Stimulated activated CD4-positive, alpha-beta T cell treated with anti-CD3 and anti-CD28 coated beads, Interleukin-1b, Interleukin-23, amount 100 ng/mL, for 48 hours (primary cell): ENCODE data around the gene PDPN.

Experiments used
- DNase-seq: peaks from one replicate; pipeline ENCODE4 v3.0.0-alpha.2; 2020

PDPN gene

DNA sequence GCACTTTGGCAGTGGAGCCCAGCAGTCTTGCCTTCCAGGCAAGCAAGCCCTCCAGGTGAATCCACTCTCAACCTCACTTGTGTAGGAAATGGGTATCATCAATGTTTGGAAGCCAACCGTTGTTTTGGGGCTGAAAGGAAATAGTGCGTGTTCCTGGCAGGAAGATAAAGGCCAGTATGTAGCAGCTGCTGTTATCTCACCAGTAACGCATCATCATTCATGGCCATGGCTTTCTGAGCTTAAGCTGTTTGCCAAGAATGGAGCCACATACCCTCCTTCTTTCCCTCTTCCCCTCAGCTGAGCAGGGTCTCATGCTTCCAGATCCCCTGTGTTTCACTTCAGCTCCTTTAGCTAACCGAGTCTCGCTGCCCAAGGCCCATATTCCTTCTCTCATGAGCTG, 2.2 kb upstream of the PDPN start:
- DNase-seq = no peak

DNA sequence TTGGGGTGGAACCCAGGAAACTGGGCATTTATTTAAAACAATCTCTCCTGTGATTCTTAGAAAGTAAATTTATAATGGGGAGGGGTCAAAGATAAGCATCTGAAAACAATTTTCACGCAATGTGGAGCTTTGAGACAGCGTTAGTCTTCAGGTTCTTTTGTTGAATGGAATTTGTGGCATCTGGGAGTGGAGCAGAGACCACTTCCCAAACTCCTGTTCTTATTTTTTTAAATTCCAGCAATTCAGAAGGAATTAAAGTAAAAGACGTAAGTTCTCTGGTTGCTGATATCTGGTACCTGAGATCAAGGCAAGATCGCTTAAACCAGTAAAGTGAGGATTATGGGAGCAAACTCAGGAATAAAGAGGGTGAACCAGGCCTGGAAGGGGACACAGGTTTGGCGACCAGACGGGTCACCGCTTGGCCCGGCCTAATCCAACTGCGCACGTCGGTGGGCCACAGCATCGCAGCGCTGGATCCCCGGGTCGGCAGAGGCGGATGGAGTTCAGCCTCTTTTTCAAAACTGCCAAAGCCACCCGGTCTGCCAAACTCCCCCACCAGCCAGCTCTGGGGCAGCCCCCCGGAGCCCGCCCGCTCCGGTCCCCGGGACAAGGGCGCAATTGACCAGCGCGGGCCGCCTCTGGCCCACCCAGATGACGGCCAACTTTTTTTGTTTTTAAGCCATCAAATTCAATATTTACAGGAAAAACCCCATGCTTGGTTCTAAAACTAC, 754 bp upstream of the PDPN start:
- no peak for DNase-seq

- DNase-seq = no peak
These were observed 547 bp downstream of the PDPN start for GRCh38 chr1:13583966-13584791.

DNA sequence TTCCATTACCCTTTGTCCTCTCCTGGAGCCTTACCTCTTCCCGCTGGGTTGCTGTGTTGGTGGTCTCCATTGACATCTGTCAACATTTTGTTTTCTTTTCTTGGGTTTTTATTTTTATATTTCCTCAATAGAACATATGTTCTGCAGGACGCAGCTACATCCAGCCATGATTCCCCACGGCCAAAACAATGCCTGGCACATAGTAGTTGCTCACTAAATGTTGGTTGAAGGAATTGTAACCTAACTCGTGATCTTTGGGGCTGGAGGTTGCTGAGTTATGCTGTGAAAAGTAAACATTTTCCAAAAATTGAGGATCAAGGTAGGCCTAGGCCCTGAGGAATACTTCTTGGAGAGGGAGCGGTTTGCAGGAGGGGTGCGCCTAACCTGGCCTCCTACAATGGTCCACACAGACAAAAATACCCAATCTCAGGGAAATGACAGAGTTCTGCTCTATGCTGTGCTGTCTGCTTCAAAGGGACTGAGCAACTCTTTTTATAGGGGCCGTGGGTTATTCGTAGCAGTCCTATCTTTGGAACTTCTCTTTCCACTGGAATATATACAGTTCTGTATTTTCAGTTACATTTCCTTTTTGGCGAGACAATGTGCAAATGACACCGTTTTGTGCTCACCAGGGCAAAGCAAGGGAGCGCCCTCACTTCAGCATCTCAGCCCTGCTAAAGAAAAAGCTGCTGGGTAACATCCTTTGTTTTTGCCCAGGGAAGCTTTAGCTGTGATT, 1.4 kb downstream of the PDPN start:
- no peak for DNase-seq

DNA sequence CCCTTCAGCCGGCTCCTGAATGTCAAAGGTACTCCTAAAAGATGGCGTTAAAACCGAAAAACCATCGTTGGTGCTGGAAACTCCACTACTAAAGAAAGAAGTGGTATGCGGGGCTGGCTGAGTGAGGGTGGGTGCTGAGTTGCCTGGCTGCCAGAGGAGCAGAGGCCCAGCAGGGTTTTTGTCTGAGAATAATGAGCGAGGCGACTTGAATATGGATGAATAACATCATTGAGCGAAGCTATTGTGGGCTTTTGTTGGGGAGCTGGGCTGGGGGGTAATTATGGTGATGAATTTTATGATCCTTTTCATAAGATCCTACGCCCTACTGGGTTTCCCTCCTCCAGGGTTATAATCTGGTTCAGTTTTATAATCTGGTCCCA, 2.0 kb downstream of the PDPN start:
- no peak for DNase-seq

- DNase-seq = no peak
These were observed 2.4 kb downstream of the PDPN start for GRCh38 chr1:13586001-13586400.

DNA sequence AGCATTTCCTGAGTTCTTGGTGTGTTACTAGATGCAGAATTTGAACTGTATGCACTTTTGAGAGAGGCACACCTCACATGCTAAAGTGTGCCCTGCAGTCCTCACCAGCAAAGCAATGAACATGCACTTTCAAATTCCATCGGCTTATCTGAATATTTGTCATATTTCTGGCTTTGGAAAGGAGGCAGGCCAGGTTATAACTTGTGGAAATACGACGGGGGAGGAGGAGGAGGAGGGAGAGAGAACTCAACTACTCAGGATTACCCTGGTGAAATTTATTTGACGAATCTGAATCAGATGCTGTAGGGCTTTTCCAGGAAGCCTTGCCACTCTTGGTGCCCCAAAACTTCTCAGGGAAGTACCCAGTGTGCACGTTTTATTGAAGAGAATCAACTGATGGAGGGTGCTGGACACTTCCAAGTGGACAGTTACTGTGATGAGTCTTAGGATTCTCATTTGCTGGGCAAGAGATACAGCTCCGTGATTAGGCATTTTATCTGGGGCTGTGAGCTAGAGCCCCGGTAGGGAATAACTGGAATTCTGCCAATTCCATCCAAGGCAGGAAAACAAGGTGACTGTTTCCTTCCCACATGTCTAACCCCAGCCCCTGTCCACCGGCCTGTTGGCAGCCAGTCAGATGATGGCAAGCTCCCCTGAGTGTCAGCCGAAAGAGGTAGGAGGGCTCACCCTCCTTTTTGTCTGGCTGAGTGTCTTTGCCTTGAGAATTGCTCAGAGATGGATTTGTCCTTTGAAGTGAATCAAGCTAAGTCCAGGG, 3.8 kb downstream of the PDPN start:
- DNase-seq = no peak

- no peak for DNase-seq
These were observed 5.5 kb downstream of the PDPN start for GRCh38 chr1:13588946-13589796.

DNA sequence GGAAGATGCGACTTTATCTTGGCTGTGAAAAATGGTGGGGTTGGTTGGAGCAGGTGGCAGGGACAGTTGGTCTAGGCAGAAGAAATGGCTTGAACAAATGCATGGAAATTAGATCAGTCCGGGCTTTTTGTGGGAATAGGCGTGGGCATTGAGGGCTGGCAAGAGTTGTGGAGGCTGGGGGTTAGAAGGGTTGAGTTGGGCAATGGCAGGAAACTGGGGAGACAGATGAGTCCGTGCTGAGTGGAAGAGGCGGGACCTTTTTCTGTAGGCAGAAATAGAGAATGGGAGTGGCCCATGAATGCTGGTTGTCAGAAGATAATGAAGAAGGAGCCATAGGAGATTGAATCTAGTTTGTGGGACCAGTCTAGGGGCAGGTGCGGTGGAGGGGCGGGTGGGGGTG, 6.9 kb downstream of the PDPN start:
- DNase-seq = no peak

- no peak for DNase-seq
These were observed 10.0 kb downstream of the PDPN start for GRCh38 chr1:13593511-13594131.

DNA sequence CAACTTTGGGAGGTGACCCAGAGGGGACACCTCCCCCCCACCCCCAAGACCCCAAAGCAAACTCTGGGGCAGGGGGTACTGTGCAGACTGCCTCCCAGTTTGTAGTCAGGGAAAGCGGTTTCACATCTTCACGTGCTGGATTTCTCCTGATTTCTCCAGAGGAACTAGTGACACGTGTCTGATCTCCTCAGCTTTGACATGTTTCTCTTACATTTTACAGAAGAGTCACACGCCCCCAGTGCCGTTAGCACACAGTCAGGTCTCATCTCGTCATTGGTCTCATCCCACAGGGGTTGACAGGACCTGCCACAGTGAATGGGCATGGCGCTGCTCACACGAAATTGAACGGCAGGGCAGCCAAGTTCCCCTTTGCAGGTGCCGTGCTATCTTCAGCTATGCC, 11.8 kb downstream of the PDPN start:
- no peak for DNase-seq

DNA sequence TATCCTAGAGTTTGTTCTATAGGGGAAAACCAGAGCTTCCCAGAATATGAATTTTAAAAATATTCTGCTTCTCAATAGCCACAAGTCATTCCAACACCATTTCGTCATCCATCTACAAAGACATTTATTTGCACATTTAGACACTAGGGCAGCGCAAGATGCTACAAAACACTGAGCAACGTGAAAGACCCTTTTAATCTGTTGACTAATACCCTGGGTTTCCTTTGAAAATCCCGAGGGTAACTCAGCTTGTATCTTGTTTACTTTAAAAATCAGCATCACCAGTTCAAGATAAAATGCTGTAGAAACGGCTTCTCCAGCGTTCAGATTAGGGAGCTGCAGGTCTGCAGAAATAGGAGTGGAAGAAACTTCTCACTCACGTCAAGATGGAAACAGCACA, 13.5 kb downstream of the PDPN start:
- no peak for DNase-seq

- DNase-seq = no peak
These were observed 17.3 kb downstream of the PDPN start for GRCh38 chr1:13600762-13601453.

DNA sequence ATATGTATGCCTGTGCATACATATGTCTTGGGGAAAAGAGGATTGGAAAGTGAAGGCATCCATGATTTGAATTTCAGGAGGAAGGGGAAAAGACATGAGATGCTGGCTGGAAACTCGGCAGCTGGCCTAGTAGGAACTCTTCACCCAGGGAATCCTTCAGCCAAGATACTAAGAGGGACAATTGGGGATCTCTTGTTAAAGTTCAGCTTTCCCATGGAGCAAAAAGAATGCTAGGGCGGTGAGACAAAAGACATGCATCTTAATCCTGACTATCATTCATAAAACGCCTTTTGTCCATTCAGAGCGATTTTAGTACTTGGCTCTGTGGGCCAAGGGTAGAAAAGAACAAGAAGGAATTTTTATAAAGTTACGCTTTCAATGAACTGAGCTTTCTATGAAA, 20.5 kb downstream of the PDPN start:
- DNase-seq = no peak

DNA sequence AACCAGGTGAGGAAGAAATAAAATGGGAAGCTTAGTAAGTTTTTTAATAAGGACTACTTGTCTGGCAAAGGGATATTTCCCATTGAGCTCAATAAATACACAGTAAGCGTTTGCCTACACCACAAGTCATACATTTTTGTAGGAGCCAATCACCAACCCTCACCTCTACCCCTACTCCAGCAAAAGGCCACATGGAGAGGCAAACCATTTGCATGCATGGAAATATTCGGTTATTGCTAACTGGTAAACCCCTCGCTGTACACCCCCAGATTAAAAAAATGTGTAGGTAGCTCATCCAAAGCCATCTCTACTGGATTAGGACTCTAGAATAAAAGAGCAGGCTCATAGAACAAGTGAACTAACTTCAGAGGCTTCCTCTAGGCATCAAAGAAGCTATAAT, 21.1 kb downstream of the PDPN start:
- no peak for DNase-seq

- DNase-seq = no peak
These were observed 21.5 kb downstream of the PDPN start for GRCh38 chr1:13605159-13605558.

- DNase-seq = no peak
These were observed 23.4 kb downstream of the PDPN start for GRCh38 chr1:13607002-13607401.

GRCh38 chr1:13616234-13616633, 32.6 kb downstream of the PDPN start:
- no peak for DNase-seq

DNA sequence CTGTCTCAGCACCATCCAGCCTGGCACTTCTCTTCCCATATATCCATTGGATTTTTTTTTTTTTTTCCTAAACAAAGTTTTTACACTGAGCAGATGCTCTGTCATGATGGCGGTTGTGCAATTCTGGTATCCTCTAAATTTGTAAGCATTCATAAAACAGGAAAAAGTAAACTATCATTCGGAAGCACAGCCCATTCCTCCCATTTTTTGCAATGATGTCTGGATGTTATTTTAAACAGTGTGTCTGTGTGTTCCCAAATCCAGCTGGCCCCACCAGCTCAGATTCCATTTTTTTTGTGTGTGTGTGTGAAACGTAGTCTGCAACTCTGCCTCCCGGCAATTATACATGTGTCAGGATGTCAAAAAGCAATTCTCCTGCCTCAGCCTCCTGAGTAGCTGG, 33.5 kb downstream of the PDPN start:
- DNase-seq = no peak

DNA sequence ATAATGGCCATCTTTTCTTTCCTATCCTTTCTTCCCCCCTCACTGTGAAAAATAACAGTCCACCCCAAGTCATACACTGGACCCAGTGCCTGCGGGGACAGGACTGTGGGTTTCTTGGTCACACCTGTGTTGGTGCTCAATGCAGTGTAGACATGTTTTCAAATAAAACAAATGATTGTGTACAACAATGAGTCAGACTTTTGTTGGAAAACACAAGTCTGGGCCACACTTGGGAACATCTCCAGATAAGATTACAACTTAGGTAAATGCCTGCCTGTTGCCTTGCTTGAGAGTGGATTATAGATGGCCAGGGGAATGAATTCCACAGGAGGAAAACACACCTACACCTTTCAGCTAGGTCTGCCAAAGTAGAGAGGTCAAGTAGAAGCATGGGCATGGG, 34.1 kb downstream of the PDPN start:
- no peak for DNase-seq

DNA sequence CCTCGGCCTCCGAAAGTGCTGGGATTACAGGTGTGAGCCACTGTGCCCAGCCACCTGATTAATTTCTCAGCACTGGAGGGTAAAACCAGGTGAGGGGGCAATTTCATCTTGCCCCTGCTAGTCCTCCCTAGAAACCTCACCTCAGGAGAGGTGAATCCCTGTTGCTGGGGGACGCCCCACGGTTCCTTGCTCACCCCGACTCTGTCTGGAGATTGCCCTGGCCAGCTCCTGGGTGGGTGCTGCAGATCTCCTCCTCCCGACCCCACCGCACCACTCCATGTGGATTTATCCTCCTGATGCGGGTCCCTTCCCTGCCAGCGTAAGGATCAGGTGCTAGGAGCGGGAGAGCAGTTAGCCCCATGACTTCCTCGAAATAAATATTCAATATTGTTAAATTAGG, 34.9 kb downstream of the PDPN start:
- DNase-seq = no peak
